Measurements from ENCODE around the gene GHSR.

The GHSR gene

GRCh38 chr3:172447611-172448579 is at the start of gene GHSR:
Gene GHSR, minus strand, starts transcription at chr3:172448456. Its CDS starts 43 bp downstream, at chr3:172448413.
- DNase-seq (ENCODE audit: low read depth): no peak

GRCh38 chr3:172490198-172490669 is 42.0 kb upstream of the GHSR start:
- peak; percentile 40 for DNase-seq (ENCODE audit: low read depth)

GRCh38 chr3:172478116-172478515 is 29.9 kb upstream of the GHSR start:
- DNase-seq (ENCODE audit: low read depth): no peak

GRCh38 chr3:172476347-172476746 is 28.1 kb upstream of the GHSR start:
- no peak for DNase-seq (ENCODE audit: low read depth)

GRCh38 chr3:172475703-172476102 is 27.4 kb upstream of the GHSR start:
- DNase-seq (ENCODE audit: low read depth): no peak

GRCh38 chr3:172471903-172472302 is 23.6 kb upstream of the GHSR start:
- no peak for DNase-seq (ENCODE audit: low read depth)

GRCh38 chr3:172470588-172470987 is 22.3 kb upstream of the GHSR start:
- no peak for DNase-seq (ENCODE audit: low read depth)

GRCh38 chr3:172467170-172467824 is 19.0 kb upstream of the GHSR start:
- peak; percentile 48 for DNase-seq (ENCODE audit: low read depth)

- no peak for DNase-seq (ENCODE audit: low read depth)
Observed at GRCh38 chr3:172466553-172467130, 18.4 kb upstream of the GHSR start.

- DNase-seq (ENCODE audit: low read depth): no peak
Observed at GRCh38 chr3:172465281-172465680, 17.0 kb upstream of the GHSR start.

GRCh38 chr3:172464306-172464705 is 16.1 kb upstream of the GHSR start:
- no peak for DNase-seq (ENCODE audit: low read depth)

- no peak for DNase-seq (ENCODE audit: low read depth)
Observed at GRCh38 chr3:172461530-172462138, 13.4 kb upstream of the GHSR start.

GRCh38 chr3:172456404-172456803 is 8.1 kb upstream of the GHSR start:
- DNase-seq (ENCODE audit: low read depth): no peak

GRCh38 chr3:172454180-172454579 is 5.9 kb upstream of the GHSR start:
- DNase-seq (ENCODE audit: low read depth): no peak

GRCh38 chr3:172449466-172450149 is 1.4 kb upstream of the GHSR start:
- no peak for DNase-seq (ENCODE audit: low read depth)

- DNase-seq (ENCODE audit: low read depth): no peak
Observed at GRCh38 chr3:172448661-172449465, 607 bp upstream of the GHSR start.

- DNase-seq (ENCODE audit: low read depth): no peak
Observed at GRCh38 chr3:172446198-172446597, 2.1 kb downstream of the GHSR start.

GRCh38 chr3:172444821-172445220 is 3.4 kb downstream of the GHSR start:
- DNase-seq (ENCODE audit: low read depth): no peak

GRCh38 chr3:172442606-172443005 is 5.7 kb downstream of the GHSR start:
- DNase-seq (ENCODE audit: low read depth): no peak

GRCh38 chr3:172441581-172441980 is 6.7 kb downstream of the GHSR start:
- no peak for DNase-seq (ENCODE audit: low read depth)

- no peak for DNase-seq (ENCODE audit: low read depth)
Observed at GRCh38 chr3:172438186-172438585, 10.1 kb downstream of the GHSR start.

Measured in HS-5 (cell line).